ENCODE data around the gene BICRA. TPM values are rescaled to one million over a fixed set of nuclear protein-coding genes. Genes with fewer than 3 reads are reported as not detected.
"Not testable (repeated sequence)": the region's sequence is repeated elsewhere in the genome, so short reads cannot be mapped to it uniquely, and the experiment has no call there.

The BICRA gene
- 13.0 and 13.5 TPM in 2 replicates for total RNA-seq

GRCh38 chr19:47608969-47609905 is at the start of gene BICRA:
Gene BICRA, plus strand, starts transcription at chr19:47609134. Its CDS starts 64,441 bp downstream, at chr19:47673575.
- Mint-ChIP-seq H3K36me3 (ENCODE audit: low read depth) (peaks cover 2% of the 10 kb centered on the region), H3K9me3 (no peaks in the 10 kb centered on the region), H3K27ac (peak within 1 kb of the TSS; percentile 95), H3K4me3 (peak within 1 kb of the TSS; percentile 93), H3K4me1 (ENCODE audit: low read depth) (peaks cover 17% of the 10 kb centered on the region), H3K27me3 (ENCODE audit: insufficient read depth) (no peaks in the 10 kb centered on the region)
- intact Hi-C loops (cut with micrococcal nuclease), result loop anchor here (1.0 to 10.0 kb wide), 6 partner anchors 9 to 716 kb away; partner anchors contain the start of genes EMP3, INAFM1, NAPA and NOP53
- DNase-seq (ENCODE audit: low spot score), result peak; percentile 75

- no peak overlapping the region for H3K27ac Mint-ChIP-seq
- H3K9me3 Mint-ChIP-seq, result no peaks in the 10 kb centered on the region
- no peaks in the 10 kb centered on the region for H3K36me3 Mint-ChIP-seq (ENCODE audit: low read depth)
- H3K4me1 Mint-ChIP-seq (ENCODE audit: low read depth), result no peaks in the 10 kb centered on the region
- intact Hi-C loops (cut with micrococcal nuclease), result no loop called here
- DNase-seq (ENCODE audit: low spot score), result no peak
- H3K27me3 Mint-ChIP-seq (ENCODE audit: insufficient read depth), result peaks cover 2% of the 10 kb centered on the region
- no peak overlapping the region for H3K4me3 Mint-ChIP-seq
Observed at GRCh38 chr19:47560999-47561398, 47.9 kb upstream of the BICRA start.

GRCh38 chr19:47561440-47562057 is 47.4 kb upstream of the BICRA start:
- no peaks in the 10 kb centered on the region for H3K9me3 Mint-ChIP-seq
- intact Hi-C loops (cut with micrococcal nuclease), result no loop called here
- no peak overlapping the region for H3K27ac Mint-ChIP-seq
- no peak for DNase-seq (ENCODE audit: low spot score)
- H3K27me3 Mint-ChIP-seq (ENCODE audit: insufficient read depth), result peaks cover 2% of the 10 kb centered on the region
- H3K4me3 Mint-ChIP-seq, result no peak overlapping the region
- no peaks in the 10 kb centered on the region for H3K36me3 Mint-ChIP-seq (ENCODE audit: low read depth)
- H3K4me1 Mint-ChIP-seq (ENCODE audit: low read depth), result no peaks in the 10 kb centered on the region

GRCh38 chr19:47564081-47564480 is 44.9 kb upstream of the BICRA start:
- no peaks in the 10 kb centered on the region for H3K9me3 Mint-ChIP-seq
- intact Hi-C loops (cut with micrococcal nuclease), result no loop called here
- no peak overlapping the region for H3K4me3 Mint-ChIP-seq
- H3K27ac Mint-ChIP-seq, result no peak overlapping the region
- no peaks in the 10 kb centered on the region for H3K4me1 Mint-ChIP-seq (ENCODE audit: low read depth)
- no peak for DNase-seq (ENCODE audit: low spot score)
- no peaks in the 10 kb centered on the region for H3K36me3 Mint-ChIP-seq (ENCODE audit: low read depth)
- H3K27me3 Mint-ChIP-seq (ENCODE audit: insufficient read depth), result peaks cover 4% of the 10 kb centered on the region

DNA sequence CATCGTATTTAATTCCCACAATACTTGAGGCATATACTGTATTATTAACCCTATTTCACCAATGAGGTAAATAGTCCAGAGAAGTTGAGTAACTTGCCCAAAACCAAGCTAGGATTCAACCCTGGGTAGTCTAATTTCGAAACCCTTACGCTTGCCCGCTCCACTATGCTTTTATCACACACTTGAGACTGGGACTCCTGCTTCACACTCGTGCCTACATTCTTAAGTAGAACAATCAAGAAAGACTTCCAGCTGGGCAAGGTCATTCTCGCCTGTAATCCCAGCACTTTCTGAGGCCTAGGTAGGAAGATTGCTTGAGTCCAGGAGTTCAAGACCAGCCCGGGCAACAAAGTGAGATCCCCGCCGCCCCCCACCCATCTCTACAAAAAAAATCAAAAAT is 39.6 kb upstream of the BICRA start:
- intact Hi-C loops (cut with micrococcal nuclease), result no loop called here
- Mint-ChIP-seq H3K4me3 (no peak overlapping the region), H3K27me3 (ENCODE audit: insufficient read depth) (peaks cover 16% of the 10 kb centered on the region), H3K27ac (no peak overlapping the region), H3K36me3 (ENCODE audit: low read depth) (no peaks in the 10 kb centered on the region), H3K9me3 (no peaks in the 10 kb centered on the region), H3K4me1 (ENCODE audit: low read depth) (peaks cover 8% of the 10 kb centered on the region)
- DNase-seq (ENCODE audit: low spot score), result no peak

GRCh38 chr19:47572635-47573034 is 36.3 kb upstream of the BICRA start:
- Mint-ChIP-seq H3K4me3 (no peak overlapping the region), H3K27me3 (ENCODE audit: insufficient read depth) (peaks cover 17% of the 10 kb centered on the region), H3K27ac (no peak overlapping the region), H3K4me1 (ENCODE audit: low read depth) (peaks cover 15% of the 10 kb centered on the region), H3K9me3 (no peaks in the 10 kb centered on the region), H3K36me3 (ENCODE audit: low read depth) (no peaks in the 10 kb centered on the region)
- DNase-seq (ENCODE audit: low spot score), result no peak
- intact Hi-C loops (cut with micrococcal nuclease), result no loop called here

GRCh38 chr19:47573071-47574026 is 35.6 kb upstream of the BICRA start, which contains the start of gene ZNF541:
Gene ZNF541, minus strand, starts transcription at chr19:47573148. Its CDS starts 17,292 bp downstream, at chr19:47555856.
- Mint-ChIP-seq H3K4me1 (ENCODE audit: low read depth) (peaks cover 20% of the 10 kb centered on the region), H3K27me3 (ENCODE audit: insufficient read depth) (peaks cover 17% of the 10 kb centered on the region), H3K9me3 (no peaks in the 10 kb centered on the region), H3K27ac (peak within 1 kb of the TSS; percentile 24), H3K4me3 (peak within 1 kb of the TSS; percentile 47), H3K36me3 (ENCODE audit: low read depth) (no peaks in the 10 kb centered on the region)
- DNase-seq (ENCODE audit: low spot score), result peak; percentile 72
- intact Hi-C loops (cut with micrococcal nuclease), result no loop called here

DNA sequence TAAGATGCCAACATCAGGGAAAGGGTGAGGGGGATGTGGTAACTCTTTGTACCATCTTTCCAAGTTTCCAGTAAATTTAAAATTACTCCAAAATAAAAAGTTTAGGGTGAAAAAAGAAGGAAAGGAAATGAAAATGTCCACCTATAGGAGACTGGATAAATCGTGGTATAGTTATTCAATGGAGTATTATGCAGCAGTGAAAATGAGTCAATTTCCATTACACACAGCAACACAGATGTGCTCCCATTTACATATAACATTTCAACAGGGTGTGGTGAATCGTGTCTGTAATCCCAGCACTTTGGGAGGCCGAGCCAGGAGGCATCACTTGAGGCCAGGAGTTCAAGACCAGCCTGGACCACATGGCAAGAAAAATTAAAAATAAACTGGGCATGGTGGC is 28.5 kb upstream of the BICRA start:
- H3K36me3 Mint-ChIP-seq (ENCODE audit: low read depth), result no peaks in the 10 kb centered on the region
- intact Hi-C loops (cut with micrococcal nuclease), result no loop called here
- H3K9me3 Mint-ChIP-seq, result peaks cover 5% of the 10 kb centered on the region
- peaks cover 29% of the 10 kb centered on the region for H3K4me1 Mint-ChIP-seq (ENCODE audit: low read depth)
- H3K27me3 Mint-ChIP-seq (ENCODE audit: insufficient read depth), result peaks cover 3% of the 10 kb centered on the region
- H3K4me3 Mint-ChIP-seq, result no peak overlapping the region
- DNase-seq (ENCODE audit: low spot score), result no peak
- H3K27ac Mint-ChIP-seq, result no peak overlapping the region

DNA sequence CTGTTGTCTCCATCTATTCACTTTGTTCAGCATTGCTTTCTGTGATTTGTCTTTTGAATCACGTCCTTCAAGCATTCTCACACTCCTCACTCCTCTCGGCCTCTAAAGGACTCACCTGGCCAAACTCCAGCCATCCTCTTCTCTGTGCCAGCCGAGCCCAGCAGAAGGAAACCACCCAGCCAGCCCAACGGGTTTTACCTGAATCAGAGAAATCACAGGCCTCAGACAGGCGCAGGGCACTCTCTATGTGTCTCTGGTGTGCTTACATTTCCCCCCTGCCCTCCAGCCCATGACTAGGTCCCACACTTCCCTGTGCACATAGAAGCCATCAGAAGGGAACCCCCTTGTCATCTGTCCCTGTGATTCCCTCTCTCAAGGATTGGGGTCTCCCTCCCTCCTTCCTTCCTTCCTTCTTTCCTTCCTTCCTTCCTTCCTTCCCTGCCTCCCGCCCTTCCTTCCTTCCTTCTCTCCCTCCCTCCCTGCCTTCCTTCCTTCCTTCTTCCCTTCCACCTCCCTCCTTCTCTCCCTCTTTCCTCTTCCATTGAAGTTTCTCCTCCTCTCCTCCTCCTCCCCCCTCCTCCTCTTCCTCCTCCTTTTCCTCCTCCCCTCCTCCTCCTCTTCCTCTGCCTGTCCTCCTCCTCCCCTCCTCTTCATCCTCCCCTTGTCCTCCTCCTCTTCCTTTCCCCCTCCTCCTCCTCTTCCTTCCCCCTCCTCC is 27.2 kb upstream of the BICRA start:
- Mint-ChIP-seq H3K4me1 (ENCODE audit: low read depth) (peaks cover 29% of the 10 kb centered on the region), H3K27ac (no peak overlapping the region), H3K36me3 (ENCODE audit: low read depth) (no peaks in the 10 kb centered on the region), H3K27me3 (ENCODE audit: insufficient read depth) (peaks cover 6% of the 10 kb centered on the region), H3K9me3 (peaks cover 10% of the 10 kb centered on the region), H3K4me3 (no peak overlapping the region)
- DNase-seq (ENCODE audit: low spot score), result no peak
- intact Hi-C loops (cut with micrococcal nuclease), result no loop called here

GRCh38 chr19:47582320-47582909 is 26.5 kb upstream of the BICRA start:
- H3K4me3 Mint-ChIP-seq, result peak overlapping the region; percentile 16
- DNase-seq (ENCODE audit: low spot score), result no peak
- H3K36me3 Mint-ChIP-seq (ENCODE audit: low read depth), result no peaks in the 10 kb centered on the region
- H3K27me3 Mint-ChIP-seq (ENCODE audit: insufficient read depth), result peaks cover 5% of the 10 kb centered on the region
- intact Hi-C loops (cut with micrococcal nuclease), result no loop called here
- peak overlapping the region; percentile 69 for H3K27ac Mint-ChIP-seq
- H3K9me3 Mint-ChIP-seq, result peaks cover 10% of the 10 kb centered on the region
- H3K4me1 Mint-ChIP-seq (ENCODE audit: low read depth), result peaks cover 24% of the 10 kb centered on the region

GRCh38 chr19:47583161-47583560 is 25.8 kb upstream of the BICRA start:
- DNase-seq (ENCODE audit: low spot score); intact Hi-C loops (cut with micrococcal nuclease); H3K27me3 Mint-ChIP-seq (ENCODE audit: insufficient read depth); H3K4me3 Mint-ChIP-seq; H3K36me3 Mint-ChIP-seq (ENCODE audit: low read depth): not testable (repeated sequence)
- Mint-ChIP-seq H3K9me3 (peaks cover 10% of the 10 kb centered on the region), H3K27ac (peak overlapping the region; percentile 20), H3K4me1 (ENCODE audit: low read depth) (peaks cover 17% of the 10 kb centered on the region)

Data from activated T-helper 1 cell treated with anti-CD3 and anti-CD28 coated beads, Interleukin-12 subunit alpha, Interleukin-12 subunit beta, Interleukin-2, Interleukin-4 antibody, amounts not matched to agents 30 ng/mL and 10 ng/mL and 1 ng/mL, durations not matched to agents 14 hours and 24 hours and 36 hours (primary cell).